NCI-H1417 (cell line): ENCODE data around the gene CAVIN1.
"Not testable (repeated sequence)": the region's sequence is repeated elsewhere in the genome, so short reads cannot be mapped to it uniquely, and the experiment has no call there.

Experiments used
- DNase-seq, 3 experiments: peaks; one replicate each; lab custom pipeline; 2025; lab: John Stamatoyannopoulos, UW

CAVIN1 gene

GRCh38 chr17:42431758-42432161 is 8.7 kb upstream of the CAVIN1 start:
- DNase-seq = no peak

- DNase-seq = no peak
These were observed 6.8 kb upstream of the CAVIN1 start for GRCh38 chr17:42429726-42430447.

GRCh38 chr17:42428141-42428944 is 5.3 kb upstream of the CAVIN1 start:
- DNase-seq = peak in 1 of 3 experiments; percentile 46

GRCh38 chr17:42424991-42425610 is 2.0 kb upstream of the CAVIN1 start:
- no peak for DNase-seq

- DNase-seq = no peak
These were observed 710 bp upstream of the CAVIN1 start for GRCh38 chr17:42423766-42424165.

- DNase-seq = peak in 2 of 3 experiments; percentile 48 to 52
These were observed 571 bp downstream of the CAVIN1 start for GRCh38 chr17:42422412-42422957.

- DNase-seq = no peak
These were observed 1.3 kb downstream of the CAVIN1 start for GRCh38 chr17:42421507-42422338.

- no peak for DNase-seq
These were observed 1.9 kb downstream of the CAVIN1 start for GRCh38 chr17:42421136-42421506.

- not testable (repeated sequence) for DNase-seq
These were observed 5.1 kb downstream of the CAVIN1 start for GRCh38 chr17:42417981-42418380.

- DNase-seq = no peak
These were observed 8.2 kb downstream of the CAVIN1 start for GRCh38 chr17:42414704-42415409.

- DNase-seq = no peak
These were observed 9.5 kb downstream of the CAVIN1 start for GRCh38 chr17:42413464-42414040.

GRCh38 chr17:42411905-42412679 is 11.0 kb downstream of the CAVIN1 start:
- DNase-seq = no peak

- no peak for DNase-seq
These were observed 11.7 kb downstream of the CAVIN1 start for GRCh38 chr17:42411361-42411760.

- no peak for DNase-seq
These were observed 12.8 kb downstream of the CAVIN1 start for GRCh38 chr17:42410319-42410685.

GRCh38 chr17:42409523-42410318 is 13.3 kb downstream of the CAVIN1 start:
- DNase-seq = no peak

GRCh38 chr17:42408061-42408460 is 15.0 kb downstream of the CAVIN1 start:
- no peak for DNase-seq

GRCh38 chr17:42407289-42407836 is 15.7 kb downstream of the CAVIN1 start:
- DNase-seq = peak; percentile 51 to 80 (median 58)

GRCh38 chr17:42406615-42407288 is 16.3 kb downstream of the CAVIN1 start:
- DNase-seq = no peak
